Measurements from ENCODE around the gene SLC7A1.

GRCh38 chr13:29516012-29516411 lies 79.5 kb downstream of the SLC7A1 start:
- TF ChIP-seq CTCF (IDR thresholded peaks at IDR 0.05) = no peak
- no peak for TF ChIP-seq POLR2A (IDR thresholded peaks at IDR 0.05)
